OCI-LY3 (cell line): ENCODE results near the gene KLHL29.

ENCODE experiments used
- H2AFZ ChIP-seq: fragments of 200-600, 300-600 bp; shearing (Covaris generic); 2 replicates; pipeline ENCODE4 v1.6.0; 2014; ENCODE audit warnings: antibody characterized with exemption, low read depth, low read length
- H3K27ac ChIP-seq: fragments of 200-600, 300-600 bp; sonication (generic); 2 replicates; pipeline ENCODE4 v1.5.1; 2014; ENCODE audit warnings: mild to moderate bottlenecking, low read length, moderate library complexity, mixed read lengths
- H3K27me3 ChIP-seq: fragments of 200-600, 300-600 bp; sonication (generic); 2 replicates; pipeline ENCODE4 v1.6.1; 2014; ENCODE audit warnings: low read depth, low read length, mixed read lengths
- H3K36me3 ChIP-seq: fragments of 200-600, 300-600 bp; sonication (generic); replicated peaks from 2 replicates; pipeline ENCODE3; 2014; ENCODE audit warnings: low read depth, low read length, mixed read lengths
- H3K4me1 ChIP-seq: fragments of 300-600, 200-600 bp; sonication (generic); 2 replicates; pipeline ENCODE4 v1.6.1; 2014; ENCODE audit warnings: low read length, mixed read lengths
- H3K4me2 ChIP-seq: fragments of 200-600, 300-600 bp; sonication (generic); 2 replicates; pipeline ENCODE4 v1.6.1; 2014; ENCODE audit warnings: low read length, mixed read lengths
- H3K4me3 ChIP-seq: fragments of 300-600, 200-600 bp; sonication (generic); 2 replicates; pipeline ENCODE4 v1.5.1; 2014; ENCODE audit warnings: antibody characterized with exemption, mild to moderate bottlenecking, low read length, moderate library complexity
- H3K79me2 ChIP-seq: fragments of 300-600, 200-600 bp; shearing (Covaris generic); 2 replicates; pipeline ENCODE4 v1.6.1; 2014; ENCODE audit warnings: mild to moderate bottlenecking, low read length, mixed read lengths
- H3K9ac ChIP-seq: fragments of 300-600, 200-600 bp; shearing (Covaris generic); 2 replicates; pipeline ENCODE4 v1.6.0; 2014; ENCODE audit warnings: mild to moderate bottlenecking, low read length, moderate library complexity
- H3K9me3 ChIP-seq: fragments of 200-600, 300-600 bp; shearing (Covaris generic); 2 replicates; pipeline ENCODE4 v1.6.1; 2014; ENCODE audit warnings: low read length, mixed read lengths; ENCODE audit not compliant: insufficient read depth
- H4K20me1 ChIP-seq: fragments of 200-600, 300-600 bp; sonication (generic); 2 replicates; pipeline ENCODE4 v1.6.1; 2016; ENCODE audit warnings: low read length, mixed read lengths; ENCODE audit not compliant: insufficient read depth
- CTCF ChIP-seq: fragments of 200-600, 300-600 bp; sonication (generic); IDR thresholded peaks from 2 replicates; pipeline ENCODE4 v1.5.1; 2014; ENCODE audit warnings: antibody characterized with exemption, low read length, low read depth
- EZH2phosphoT487 ChIP-seq: fragments of 200-600 bp; shearing (Covaris generic); IDR thresholded peaks from 2 replicates; pipeline ENCODE4 v1.6.1; 2018; ENCODE audit warnings: antibody characterized with exemption, mixed run types, low read depth

KLHL29 gene

GRCh38 chr2:23624915-23625314 lies 239.9 kb downstream of the KLHL29 start:
- Histone ChIP-seq H2AFZ (no peak overlapping the region), H3K79me2 (no peaks in the 10 kb centered on the region), H3K36me3 (no peaks in the 10 kb centered on the region), H3K4me1 (no peaks in the 10 kb centered on the region; the same call in 1 of the 2 replicates), H3K9ac (no peak overlapping the region), H3K27me3 (no peaks in the 10 kb centered on the region), H3K4me2 (no peak overlapping the region), H4K20me1 (no peaks in the 10 kb centered on the region), H3K9me3 (no peaks in the 10 kb centered on the region), H3K4me3 (no peak overlapping the region), H3K27ac (no peak overlapping the region)
- no peak for TF ChIP-seq CTCF
- TF ChIP-seq EZH2phosphoT487: no peak

GRCh38 chr2:23625726-23626125 lies 240.7 kb downstream of the KLHL29 start:
- H3K27me3 ChIP-seq: no peaks in the 10 kb centered on the region
- H2AFZ ChIP-seq: no peak overlapping the region
- no peaks in the 10 kb centered on the region for H3K9me3 ChIP-seq
- no peaks in the 10 kb centered on the region for H3K79me2 ChIP-seq
- no peak overlapping the region for H3K9ac ChIP-seq
- TF ChIP-seq CTCF (no peak), EZH2phosphoT487 (no peak)
- no peak overlapping the region for H3K27ac ChIP-seq
- no peaks in the 10 kb centered on the region for H3K36me3 ChIP-seq
- H3K4me1 ChIP-seq: no peaks in the 10 kb centered on the region; the same call in 1 of the 2 replicates
- H4K20me1 ChIP-seq: no peaks in the 10 kb centered on the region
- no peak overlapping the region for H3K4me2 ChIP-seq
- H3K4me3 ChIP-seq: no peak overlapping the region

GRCh38 chr2:23626701-23627230 lies 241.8 kb downstream of the KLHL29 start:
- Histone ChIP-seq H3K4me2 (no peak overlapping the region), H3K9ac (no peak overlapping the region), H3K4me1 (no peaks in the 10 kb centered on the region), H3K27me3 (no peaks in the 10 kb centered on the region), H3K79me2 (no peaks in the 10 kb centered on the region), H4K20me1 (no peaks in the 10 kb centered on the region), H3K4me3 (no peak overlapping the region), H3K36me3 (no peaks in the 10 kb centered on the region), H3K27ac (no peak overlapping the region), H3K9me3 (no peaks in the 10 kb centered on the region), H2AFZ (no peak overlapping the region)
- no peak for TF ChIP-seq CTCF
- no peak for TF ChIP-seq EZH2phosphoT487

GRCh38 chr2:23627236-23628009 lies 242.4 kb downstream of the KLHL29 start:
- H2AFZ ChIP-seq: no peak overlapping the region
- H3K4me2 ChIP-seq: no peak overlapping the region
- no peaks in the 10 kb centered on the region for H3K9me3 ChIP-seq
- H3K4me3 ChIP-seq: no peak overlapping the region
- H3K27ac ChIP-seq: no peak overlapping the region
- H3K79me2 ChIP-seq: no peaks in the 10 kb centered on the region
- H3K4me1 ChIP-seq: no peaks in the 10 kb centered on the region
- no peaks in the 10 kb centered on the region for H3K36me3 ChIP-seq
- H4K20me1 ChIP-seq: no peaks in the 10 kb centered on the region
- no peak for TF ChIP-seq EZH2phosphoT487
- no peak for TF ChIP-seq CTCF
- H3K9ac ChIP-seq: no peak overlapping the region
- H3K27me3 ChIP-seq: no peaks in the 10 kb centered on the region
